GM20000 (cell line): Measurements from ENCODE around the gene ATRAID.
"Not testable (repeated sequence)": the region's sequence is repeated elsewhere in the genome, so short reads cannot be mapped to it uniquely, and the experiment has no call there.

Experiments used
- DNase-seq: peaks from one replicate; pipeline ENCODE4 v3.0.0; 2012; ENCODE audit warnings: low spot score
- TF ChIP-seq, protein P1 (sequence below): IDR thresholded peaks from 2 replicates; pipeline ENCODE4 v1.5.1; 2012; ENCODE audit warnings: mild to moderate bottlenecking, control low read depth; ENCODE audit errors: extremely low read depth, missing control alignments

The ATRAID gene

GRCh38 chr2:27185331-27186026, 26.4 kb upstream of the ATRAID start:
- TF ChIP-seq, protein P1, sequence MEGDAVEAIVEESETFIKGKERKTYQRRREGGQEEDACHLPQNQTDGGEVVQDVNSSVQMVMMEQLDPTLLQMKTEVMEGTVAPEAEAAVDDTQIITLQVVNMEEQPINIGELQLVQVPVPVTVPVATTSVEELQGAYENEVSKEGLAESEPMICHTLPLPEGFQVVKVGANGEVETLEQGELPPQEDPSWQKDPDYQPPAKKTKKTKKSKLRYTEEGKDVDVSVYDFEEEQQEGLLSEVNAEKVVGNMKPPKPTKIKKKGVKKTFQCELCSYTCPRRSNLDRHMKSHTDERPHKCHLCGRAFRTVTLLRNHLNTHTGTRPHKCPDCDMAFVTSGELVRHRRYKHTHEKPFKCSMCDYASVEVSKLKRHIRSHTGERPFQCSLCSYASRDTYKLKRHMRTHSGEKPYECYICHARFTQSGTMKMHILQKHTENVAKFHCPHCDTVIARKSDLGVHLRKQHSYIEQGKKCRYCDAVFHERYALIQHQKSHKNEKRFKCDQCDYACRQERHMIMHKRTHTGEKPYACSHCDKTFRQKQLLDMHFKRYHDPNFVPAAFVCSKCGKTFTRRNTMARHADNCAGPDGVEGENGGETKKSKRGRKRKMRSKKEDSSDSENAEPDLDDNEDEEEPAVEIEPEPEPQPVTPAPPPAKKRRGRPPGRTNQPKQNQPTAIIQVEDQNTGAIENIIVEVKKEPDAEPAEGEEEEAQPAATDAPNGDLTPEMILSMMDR, result no peak
- DNase-seq, result no peak

GRCh38 chr2:27186613-27187345, 25.1 kb upstream of the ATRAID start:
- TF ChIP-seq, protein P1, result no peak
- DNase-seq, result no peak

- no peak for DNase-seq
- TF ChIP-seq, protein P1, result no peak
These were observed 21.9 kb upstream of the ATRAID start for GRCh38 chr2:27189989-27190388.

DNA sequence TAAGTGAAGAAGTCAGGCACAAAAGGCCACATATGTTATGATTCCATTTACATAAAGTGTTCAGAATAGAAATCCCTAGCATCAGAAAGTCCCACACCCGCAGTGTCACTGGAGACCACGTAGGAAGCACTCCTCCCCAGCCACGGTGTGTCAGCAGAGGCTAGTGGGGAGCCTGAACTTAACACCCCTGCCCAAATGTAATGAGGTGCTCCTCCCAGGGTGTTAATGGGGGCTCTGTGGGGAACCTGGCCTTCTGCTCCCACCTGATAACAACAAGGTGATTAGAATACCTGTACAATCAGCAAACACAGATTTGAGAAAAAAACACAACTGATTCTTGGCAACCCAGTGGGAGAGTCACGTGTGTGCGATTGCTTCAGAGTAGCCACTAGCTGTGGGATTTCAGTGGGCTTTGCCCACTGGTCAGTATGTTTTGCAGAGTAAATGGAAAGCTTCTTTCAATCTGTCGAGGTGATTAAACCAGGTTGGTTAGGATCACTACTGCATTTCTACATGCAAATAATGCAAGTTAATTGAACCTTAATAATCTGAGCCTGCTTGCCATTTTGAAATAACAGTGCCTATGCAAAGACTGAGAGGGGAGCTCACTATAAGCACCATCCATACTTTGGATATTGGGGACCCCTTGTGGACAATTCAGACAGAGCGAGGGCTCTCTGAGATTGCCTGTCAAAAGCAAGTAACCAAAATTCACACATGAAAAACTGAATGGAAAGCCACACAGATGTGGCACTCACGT, 20.6 kb upstream of the ATRAID start:
- DNase-seq, result peak; percentile 60
- TF ChIP-seq, protein P1, result peak; percentile 25

DNA sequence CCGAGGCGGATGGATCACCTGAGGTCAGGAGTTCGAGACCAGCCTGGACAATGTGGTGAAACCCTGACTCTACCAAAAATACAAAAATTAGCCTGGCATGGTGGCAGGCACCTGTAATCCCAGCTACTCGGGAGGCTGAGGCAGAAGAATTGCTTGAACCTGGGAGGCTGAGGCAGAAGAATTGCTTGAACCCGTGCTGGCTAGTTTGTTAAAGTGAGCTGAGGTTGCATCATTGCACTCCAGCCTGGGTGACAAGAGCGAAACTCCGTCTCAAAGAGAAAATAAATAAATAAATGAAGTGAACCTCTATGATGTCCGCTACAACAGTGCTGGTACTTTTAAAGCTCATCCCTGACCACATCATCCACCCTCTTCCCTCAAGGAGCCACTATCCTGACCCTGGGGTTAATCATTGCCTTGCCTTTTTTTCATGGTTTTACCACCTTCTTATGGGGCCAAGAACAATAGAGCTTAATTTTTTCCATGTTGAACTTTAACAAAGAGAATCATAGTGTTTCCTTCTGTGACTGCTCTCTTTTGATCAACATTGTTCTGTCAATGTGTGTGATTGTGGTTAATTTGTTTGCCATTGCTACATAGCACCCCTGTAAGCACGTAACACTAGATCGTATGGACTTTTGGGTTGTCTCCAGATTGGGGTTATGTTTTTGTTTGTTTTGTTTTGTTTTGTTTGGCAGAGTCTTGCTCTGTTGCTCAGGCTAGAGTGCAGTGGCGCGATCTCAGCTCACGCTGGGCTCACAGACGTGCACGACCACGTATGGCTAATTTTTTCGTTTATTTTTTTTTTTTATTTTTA, 17.1 kb upstream of the ATRAID start:
- TF ChIP-seq, protein P1, result no peak
- DNase-seq, result no peak

DNA sequence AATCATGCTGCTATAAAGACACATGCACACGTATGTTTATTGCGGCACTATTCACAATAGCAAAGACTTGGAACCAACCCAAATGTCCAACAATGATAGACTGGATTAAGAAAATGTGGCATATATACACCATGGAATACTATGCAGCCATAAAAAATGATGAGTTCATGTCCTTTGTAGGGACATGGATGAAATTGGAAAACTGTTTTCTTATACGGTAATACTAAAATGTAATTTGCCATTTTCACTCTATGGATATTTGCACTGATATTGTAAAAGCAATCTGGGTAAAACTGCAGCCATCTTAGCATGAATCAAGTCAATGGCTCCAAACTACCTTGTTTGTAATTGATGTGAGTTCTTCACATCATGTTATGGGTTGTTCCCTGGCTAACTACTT, 16.0 kb upstream of the ATRAID start:
- DNase-seq, result not testable (repeated sequence)

- not testable (repeated sequence) for DNase-seq
These were observed 13.8 kb upstream of the ATRAID start for GRCh38 chr2:27198068-27198467.

GRCh38 chr2:27198627-27199026, 13.2 kb upstream of the ATRAID start:
- TF ChIP-seq, protein P1, result no peak
- no peak for DNase-seq
